HepG2 (cell line): ENCODE data around the gene ATXN3L. TPM values are rescaled to one million over a fixed set of nuclear protein-coding genes. Genes with fewer than 3 reads are reported as not detected.

Source experiments
- ATAC-seq: fragments of 200-7000 bp; cut with Tn5 transposase; 3 replicates; pipeline ENCODE4 v1.9.1; 2020; ENCODE audit warnings: mild to moderate bottlenecking, moderate library complexity
- BruUV-seq: library from RNA; stranded (reverse); fragments of 400-500 nt; replicated peaks from 2 replicates; lab custom pipeline; 2021; lab: Mats Ljungman, UMichigan
- CTCF ChIA-PET: fragments of 300-600 bp; formaldehyde crosslinking; extraction: SDS; loops from one replicate; lab custom pipeline; 2021; ENCODE audit warnings: low total read pairs, inconsistent platforms, low intra/inter-chr PET ratio; lab: Yijun Ruan, JAX
- POLR2A ChIA-PET: fragments of 350-600 bp; sonication (Branson Sonifier 250); formaldehyde crosslinking; loops from one replicate; lab custom pipeline; 2020; ENCODE audit warnings: antibody characterized with exemption, inconsistent platforms; lab: Yijun Ruan, JAX
- DNase-seq: peaks from one replicate; pipeline ENCODE4 v3.0.0-alpha.2; 2015; ENCODE audit warnings: low spot score
- FAIRE-seq: peaks from 3 replicates; lab custom pipeline; 2011; peaks lifted over from hg19 to GRCh38; lab: Jason Lieb, UNC
- H2AFZ ChIP-seq: one replicate; pipeline ENCODE4 v1.6.1; 2011; ENCODE audit warnings: low read length, inconsistent platforms
- H3K27ac ChIP-seq: fragments of 300-600 bp; 3 replicates; pipeline ENCODE4 v1.8.0; 2011; ENCODE audit warnings: mixed run types, mild to moderate bottlenecking, mixed read lengths, low read length, inconsistent platforms; ENCODE audit not compliant: insufficient read depth; ENCODE audit errors: extremely low read length
- H3K27me3 ChIP-seq, 2 experiments: fragments of 200-600 bp in 1 of 2; 2 replicates in 1 of 2; 3 replicates in 1 of 2; pipeline versions ENCODE4 v1.6.0 to v1.8.0; 2011; ENCODE audit warnings: low read length in 2 of 2, mild to moderate bottlenecking in 2 of 2, moderate library complexity in 2 of 2, inconsistent platforms in 1 of 2; ENCODE audit not compliant: insufficient read depth in 2 of 2, control insufficient read depth in 1 of 2
- H3K36me3 ChIP-seq, 2 experiments: fragments of 200-600 bp in 1 of 2; replicated peaks in 1 of 2; 2 replicates in 1 of 2; 3 replicates in 1 of 2; pipeline versions ENCODE4 v1.5.1 to v1.8.0; 2011; ENCODE audit warnings: low read length in 2 of 2, inconsistent platforms in 1 of 2; ENCODE audit not compliant: insufficient read depth in 2 of 2, control insufficient read depth in 1 of 2
- H3K4me1 ChIP-seq: 2 replicates; pipeline ENCODE4 v1.5.1; 2012; ENCODE audit warnings: low read length, inconsistent platforms; ENCODE audit not compliant: insufficient read depth
- H3K4me2 ChIP-seq: 2 replicates; pipeline ENCODE4 v1.6.0; 2011; ENCODE audit warnings: low read depth, low read length, inconsistent platforms
- H3K4me3 ChIP-seq, 3 experiments: fragments of 200-600 bp in 1 of 3; sonication (generic), shearing (Covaris generic) in 1 of 3; replicated peaks in 1 of 3; 2 replicates each; pipeline ENCODE4 v1.5.1; 2011 to 2016; ENCODE audit warnings: low read length in 3 of 3, inconsistent platforms in 2 of 3, low read depth in 2 of 3, mild to moderate bottlenecking in 2 of 3, control low read depth in 1 of 3, mixed read lengths in 1 of 3; ENCODE audit not compliant: insufficient read depth in 1 of 3
- H3K79me2 ChIP-seq: one replicate; pipeline ENCODE4 v1.6.1; 2011; ENCODE audit warnings: low read length, inconsistent platforms; ENCODE audit not compliant: insufficient read depth
- H3K9ac ChIP-seq: 2 replicates; pipeline ENCODE4 v1.6.0; 2011; ENCODE audit warnings: mild to moderate bottlenecking, low read depth, low read length, inconsistent platforms; ENCODE audit not compliant: insufficient read depth
- H3K9me3 ChIP-seq: 2 replicates; pipeline ENCODE4 v1.5.1; 2012; ENCODE audit warnings: mild to moderate bottlenecking, low read length
- H4K20me1 ChIP-seq: 2 replicates; pipeline ENCODE4 v1.6.0; 2011; ENCODE audit warnings: inconsistent platforms, mild to moderate bottlenecking, low read length, moderate library complexity; ENCODE audit not compliant: insufficient read depth
- HNF4A ChIP-seq: sonication (generic); formaldehyde crosslinking; IDR thresholded peaks from 2 replicates; pipeline ENCODE4 v1.4.0; 2020; ENCODE audit warnings: missing genetic modification reagents
- JUND ChIP-seq: sonication (generic); formaldehyde crosslinking; IDR thresholded peaks from 2 replicates; pipeline ENCODE4 v1.8.0; 2022; ENCODE audit warnings: mild to moderate bottlenecking, missing genetic modification reagents
- ZNF17 ChIP-seq: sonication (generic); formaldehyde crosslinking; IDR thresholded peaks from 2 replicates; pipeline ENCODE4 v1.5.0; 2020; ENCODE audit warnings: mild to moderate bottlenecking, missing genetic modification reagents
- ZNF883 ChIP-seq: sonication (generic); formaldehyde crosslinking; IDR thresholded peaks from 2 replicates; pipeline ENCODE4 v1.5.1; 2020; ENCODE audit warnings: mild to moderate bottlenecking, missing genetic modification reagents; ENCODE audit errors: not compliant biosample characterization
- WGBS: methylation state at CpG from one replicate; pipeline ENCODE4 v1.1.6; 2017; ENCODE audit warnings: low lambda C conversion rate; 5-methylcytosine and 5-hydroxymethylcytosine counted together
- in situ Hi-C: cut with HindIII; loops from 2 replicates; pipeline ENCODE4 v1.10.0; 2017; ENCODE audit warnings: low pct_unique_long_range_greater_than_20kb; ENCODE audit not compliant: extremely low pct_ligation_motif_present
- intact Hi-C: fragments of 100-400 bp; cut with micrococcal nuclease; formaldehyde crosslinking; loops from one replicate; pipeline ENCODE4 v1.10.0; 2022; ENCODE audit not compliant: unreplicated experiment
- polyA plus RNA-seq, 8 experiments: library from polyadenylated mRNA; depleted of rRNA in 3 of 8; stranded (reverse) in 7 of 8; unstranded in 1 of 8; fragments of >200 nt; fragmentation: Illumina TruSeq in 4 of 8; extraction: Trizol in 4 of 8; gene quantifications; 2 replicates each; pipeline versions ENCODE4 v1.2.1 to v1.2.3, GENCODE V29; 2011 to 2016; ENCODE audit warnings: low read depth in 4 of 8, missing spikeins in 1 of 8, mixed read lengths in 1 of 8; ENCODE audit not compliant: insufficient read depth in 1 of 8
- total RNA-seq, 5 experiments: library from RNA; depleted of rRNA; stranded (reverse); fragments of >200 nt; fragmentation: Illumina TruSeq; extraction: Trizol; gene quantifications; 2 replicates each; pipeline ENCODE4 v1.2.3, GENCODE V29; 2016; ENCODE audit warnings: low read depth in 1 of 5
- TF ChIP-seq, protein P1 (sequence below): IDR thresholded peaks from 2 replicates; pipeline ENCODE4 v1.6.1; 2018; ENCODE audit warnings: missing genetic modification reagents
- TF ChIP-seq, protein P2 (sequence below): IDR thresholded peaks from 2 replicates; pipeline ENCODE4 v1.6.1; 2016; ENCODE audit warnings: missing biosample characterization, missing genetic modification reagents, low read depth

Gene ATXN3L
- total and polyA plus RNA-seq, 2 of the 13 experiments (the other 11 are each of a cell fraction or from before 2014, with no cell fraction given), result not detected

DNA sequence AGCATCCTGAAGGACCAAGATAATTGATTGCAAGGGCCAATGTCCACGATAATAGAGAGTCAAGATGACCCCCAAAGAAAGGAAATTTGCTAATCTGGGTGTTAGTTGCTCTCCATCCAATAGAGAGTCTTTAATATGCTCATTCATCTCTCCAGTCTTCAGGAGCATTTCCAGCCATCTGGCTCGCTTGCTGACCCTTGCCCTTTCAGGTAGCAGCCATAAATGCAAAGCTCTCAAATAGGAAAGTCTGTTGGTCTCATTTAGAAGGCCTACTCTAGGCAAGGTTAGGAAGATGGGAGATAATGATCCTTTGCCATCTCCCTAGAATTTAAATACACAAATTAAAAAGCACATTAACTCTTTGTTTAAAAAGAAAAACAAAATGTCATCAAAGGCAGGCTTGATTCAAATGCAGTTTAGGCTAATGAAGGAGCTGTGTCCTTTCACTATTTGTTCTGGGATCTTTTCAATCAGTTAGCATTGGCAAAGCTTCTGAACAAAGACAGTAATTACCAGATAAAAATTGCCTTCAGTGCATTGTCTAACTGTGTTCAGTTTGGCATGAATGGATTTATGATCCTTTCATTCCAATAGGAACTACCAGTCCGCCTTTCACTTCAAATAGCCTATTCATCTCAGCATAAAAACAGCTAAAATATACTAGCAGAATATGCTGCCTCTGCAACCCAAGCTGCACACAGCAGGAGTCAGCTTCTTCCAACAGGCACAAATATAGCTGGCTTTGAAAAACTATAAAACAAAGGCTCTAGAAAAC is 49.6 kb upstream of the ATXN3L start (continued):
- TF ChIP-seq, protein P1, sequence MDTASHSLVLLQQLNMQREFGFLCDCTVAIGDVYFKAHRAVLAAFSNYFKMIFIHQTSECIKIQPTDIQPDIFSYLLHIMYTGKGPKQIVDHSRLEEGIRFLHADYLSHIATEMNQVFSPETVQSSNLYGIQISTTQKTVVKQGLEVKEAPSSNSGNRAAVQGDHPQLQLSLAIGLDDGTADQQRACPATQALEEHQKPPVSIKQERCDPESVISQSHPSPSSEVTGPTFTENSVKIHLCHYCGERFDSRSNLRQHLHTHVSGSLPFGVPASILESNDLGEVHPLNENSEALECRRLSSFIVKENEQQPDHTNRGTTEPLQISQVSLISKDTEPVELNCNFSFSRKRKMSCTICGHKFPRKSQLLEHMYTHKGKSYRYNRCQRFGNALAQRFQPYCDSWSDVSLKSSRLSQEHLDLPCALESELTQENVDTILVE (CRISPR knock-in tag), result no peak
- TF ChIP-seq JUND (CRISPR knock-in tag) (no peak), HNF4A (CRISPR knock-in tag) (no peak)

DNA sequence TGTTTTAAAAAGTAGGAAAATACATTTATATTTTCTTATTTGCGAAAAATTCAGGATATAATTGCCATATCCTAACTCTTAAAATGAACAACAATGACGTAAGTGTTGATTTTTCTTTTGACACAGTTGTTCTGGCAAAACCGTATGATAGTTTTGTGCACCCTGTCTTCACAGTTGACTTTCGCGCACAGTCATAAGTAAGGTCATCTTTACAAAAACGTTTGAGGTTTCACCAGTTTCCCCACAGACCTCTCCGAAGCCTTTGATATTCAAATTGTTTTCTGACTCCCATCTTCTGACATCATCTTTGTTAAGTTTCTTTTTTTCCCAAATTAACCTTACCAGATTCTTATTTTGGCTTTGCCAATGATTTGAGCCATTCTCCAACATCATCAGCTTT is 48.1 kb upstream of the ATXN3L start:
- no TSS peak for BruUV-seq
- DNase-seq (no peak), ATAC-seq (no peak), FAIRE-seq (no peak)
- intact Hi-C loops (no loop called here), in situ Hi-C loops (no loop called here)
- WGBS, result 37% methylated on average over 7 of the region's 7 CpGs
- Histone ChIP-seq H3K9me3 (no peaks in the 10 kb centered on the region), H3K27me3 (no peaks in the 10 kb centered on the region), H4K20me1 (no peaks in the 10 kb centered on the region), H3K79me2 (no peaks in the 10 kb centered on the region), H3K9ac (no peak overlapping the region), H3K4me2 (no peak overlapping the region), H3K36me3 (no peaks in the 10 kb centered on the region), H2AFZ (no peak overlapping the region), H3K27ac (no peak overlapping the region), H3K4me3 (no peak overlapping the region), H3K4me1 (no peaks in the 10 kb centered on the region)
- ChIA-PET CTCF (no interaction called here), POLR2A (no interaction called here)
- TF ChIP-seq ZNF17 (no peak), ZNF883 (CRISPR knock-in tag) (no peak)
- TF ChIP-seq, protein P2, sequence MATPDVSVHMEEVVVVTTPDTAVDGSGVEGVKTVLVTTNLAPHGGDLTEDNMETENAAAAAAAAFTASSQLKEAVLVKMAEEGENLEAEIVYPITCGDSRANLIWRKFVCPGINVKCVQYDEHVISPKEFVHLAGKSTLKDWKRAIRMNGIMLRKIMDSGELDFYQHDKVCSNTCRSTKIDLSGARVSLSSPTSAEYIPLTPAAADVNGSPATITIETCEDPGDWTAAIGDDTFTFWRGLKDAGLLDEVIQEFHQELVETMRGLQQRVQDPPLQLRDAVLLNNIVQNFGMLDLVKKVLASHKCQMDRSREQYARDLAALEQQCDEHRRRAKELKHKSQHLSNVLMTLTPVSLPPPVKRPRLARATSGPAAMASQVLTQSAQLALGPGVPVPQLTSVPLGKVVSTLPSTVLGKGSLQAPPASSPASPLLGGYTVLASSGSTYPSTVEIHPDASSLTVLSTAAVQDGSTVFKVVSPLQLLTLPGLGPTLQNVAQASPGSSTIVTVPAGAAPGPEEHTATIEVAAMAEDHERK (CRISPR knock-in tag), result no peak
